BJ (cell line): Measurements from ENCODE around the gene IL1R1. TPM values are rescaled to one million over a fixed set of nuclear protein-coding genes. Genes with fewer than 3 reads are reported as not detected.

Experiments used
- CTCF ChIA-PET: fragments of 350-600 bp; formaldehyde crosslinking; extraction: SDS; loops from one replicate; lab custom pipeline; 2021; ENCODE audit warnings: antibody characterized with exemption, inconsistent platforms; lab: Yijun Ruan, JAX
- POLR2A ChIA-PET: fragments of 300-600 bp; sonication (Branson Sonifier 250); formaldehyde crosslinking; extraction: SDS; loops from one replicate; lab custom pipeline; 2021; ENCODE audit warnings: antibody characterized with exemption; lab: Charles Lee
- DNase-seq: peaks from one replicate; pipeline ENCODE4 v3.0.0-alpha.2; 2011; ENCODE audit warnings: low read depth
- H3K27me3 ChIP-seq: 2 replicates; pipeline ENCODE4 v1.6.0; 2011; ENCODE audit warnings: low read length; ENCODE audit not compliant: control insufficient read depth, insufficient read depth
- H3K36me3 ChIP-seq: 2 replicates; pipeline ENCODE4 v1.5.1; 2011; ENCODE audit warnings: low read length; ENCODE audit not compliant: control insufficient read depth, insufficient read depth
- H3K4me3 ChIP-seq: 2 replicates; pipeline ENCODE4 v1.5.1; 2011; ENCODE audit warnings: low read depth, mild to moderate bottlenecking, control low read depth, low read length
- CTCF ChIP-seq: IDR thresholded peaks from 2 replicates; pipeline ENCODE4 v1.5.1; 2011; ENCODE audit warnings: low read depth, mild to moderate bottlenecking, control low read depth, inconsistent platforms, low read length, moderate library complexity; ENCODE audit not compliant: insufficient read depth
- polyA plus RNA-seq: library from polyadenylated mRNA; depleted of rRNA; stranded (reverse); fragments of >200 nt; gene quantifications from 2 replicates; pipeline ENCODE4 v1.2.3, GENCODE V29; 2011

IL1R1 gene
- polyA plus RNA-seq, 1 experiment: 37.3 TPM

GRCh38 chr2:102200539-102200938, 58.0 kb downstream of the IL1R1 start:
- no peak for DNase-seq
- Histone ChIP-seq H3K36me3 (no peaks in the 10 kb centered on the region), H3K27me3 (no peaks in the 10 kb centered on the region), H3K4me3 (no peak overlapping the region)
- CTCF ChIA-PET: interaction anchor here (1.3 to 1.6 kb wide), 2 partner anchors 11 to 20 kb away, joined by 4 to 5 read pairs; no protein-coding TSS in a partner anchor
- TF ChIP-seq CTCF: no peak
- POLR2A ChIA-PET: no interaction called here

- ChIA-PET CTCF (no interaction called here), POLR2A (no interaction called here)
- H3K4me3 ChIP-seq: no peak overlapping the region
- no peaks in the 10 kb centered on the region for H3K27me3 ChIP-seq
- H3K36me3 ChIP-seq: no peaks in the 10 kb centered on the region
- TF ChIP-seq CTCF: no peak
- DNase-seq: no peak
These were observed 62.1 kb downstream of the IL1R1 start for GRCh38 chr2:102204638-102205037.

GRCh38 chr2:102206666-102207341, 64.3 kb downstream of the IL1R1 start:
- CTCF ChIA-PET: interaction anchor here (0.7 to 1.1 kb wide), 6 partner anchors 9 to 201 kb away, joined by 3 to 5 read pairs (median 3); no protein-coding TSS in a partner anchor
- no peak for TF ChIP-seq CTCF
- POLR2A ChIA-PET: no interaction called here

GRCh38 chr2:102208774-102209173, 66.2 kb downstream of the IL1R1 start:
- POLR2A ChIA-PET: no interaction called here
- Histone ChIP-seq H3K27me3 (no peaks in the 10 kb centered on the region), H3K36me3 (no peaks in the 10 kb centered on the region), H3K4me3 (no peak overlapping the region)
- TF ChIP-seq CTCF: no peak
- CTCF ChIA-PET: interaction anchor here (1.2 kb wide), 1 partner anchor 32 kb away, joined by 3 read pairs; no protein-coding TSS in a partner anchor
- no peak for DNase-seq

More at GRCh38 chr2:102206666-102207341, 64.3 kb downstream of the IL1R1 start:
- DNase-seq: no peak
- Histone ChIP-seq H3K27me3 (no peaks in the 10 kb centered on the region), H3K36me3 (no peaks in the 10 kb centered on the region), H3K4me3 (no peak overlapping the region)

GRCh38 chr2:102209474-102209873, 66.9 kb downstream of the IL1R1 start:
- TF ChIP-seq CTCF: no peak
- Histone ChIP-seq H3K36me3 (no peaks in the 10 kb centered on the region), H3K27me3 (no peaks in the 10 kb centered on the region), H3K4me3 (no peak overlapping the region)
- CTCF ChIA-PET: interaction anchor here (1.4 kb wide), 1 partner anchor 189 kb away, joined by 5 read pairs; no protein-coding TSS in a partner anchor
- POLR2A ChIA-PET: no interaction called here
- no peak for DNase-seq
